H1 (cell line): ENCODE data around the gene PLPP4. TPM values are rescaled to one million over a fixed set of nuclear protein-coding genes. Genes with fewer than 3 reads are reported as not detected.

Experiments
- CTCF ChIA-PET: fragments of 300-600 bp; sonication (Branson Sonifier 250); formaldehyde crosslinking; loops from one replicate; lab custom pipeline; 2021; ENCODE audit not compliant: partially characterized antibody; lab: Charles Lee
- POLR2A ChIA-PET: fragments of 300-600 bp; sonication (Branson Sonifier 250); formaldehyde crosslinking; loops from one replicate; lab custom pipeline; 2021; ENCODE audit warnings: inconsistent platforms; ENCODE audit not compliant: partially characterized antibody; lab: Charles Lee
- DNase-seq, 2 experiments: peaks; one replicate each; pipeline versions ENCODE4 v3.0.0 to v3.0.0-alpha.2; 2010 to 2022; ENCODE audit warnings: low spot score in 2 of 2, low read depth in 1 of 2, mixed read lengths in 1 of 2
- FAIRE-seq: peaks from 2 replicates; lab custom pipeline; 2011; peaks lifted over from hg19 to GRCh38; lab: Jason Lieb, UNC
- H2AFZ ChIP-seq: 2 replicates; pipeline ENCODE4 v1.8.1; 2012; ENCODE audit warnings: low read length, inconsistent platforms
- H2AK5ac ChIP-seq: 2 replicates; pipeline ENCODE4 v1.6.1; 2013; ENCODE audit warnings: low read depth, low read length
- H2BK120ac ChIP-seq: replicated peaks from 2 replicates; pipeline ENCODE3; 2013; ENCODE audit warnings: low read depth, low read length, inconsistent platforms
- H2BK12ac ChIP-seq: 2 replicates; pipeline ENCODE4 v1.6.1; 2013; ENCODE audit warnings: low read depth, low read length
- H2BK15ac ChIP-seq: 2 replicates; pipeline ENCODE4 v1.6.1; 2013; ENCODE audit warnings: low read length
- H2BK20ac ChIP-seq: 2 replicates; pipeline ENCODE4 v1.6.1; 2013; ENCODE audit warnings: low read length
- H2BK5ac ChIP-seq: 2 replicates; pipeline ENCODE4 v1.6.1; 2013; ENCODE audit warnings: low read depth, low read length
- H3K14ac ChIP-seq: 2 replicates; pipeline ENCODE4 v1.6.1; 2013; ENCODE audit warnings: inconsistent platforms; ENCODE audit not compliant: insufficient read length
- H3K18ac ChIP-seq: 2 replicates; pipeline ENCODE4 v1.6.1; 2013; ENCODE audit warnings: low read length; ENCODE audit errors: extremely low read depth
- H3K23ac ChIP-seq: 2 replicates; pipeline ENCODE4 v1.6.1; 2013; ENCODE audit warnings: inconsistent platforms; ENCODE audit not compliant: insufficient read length
- H3K23me2 ChIP-seq: 2 replicates; pipeline ENCODE4 v1.6.1; 2013; ENCODE audit warnings: low read depth, low read length
- H3K27ac ChIP-seq: 2 replicates; pipeline ENCODE4 v1.6.1; 2011; ENCODE audit warnings: low read depth, low read length, inconsistent platforms
- H3K27me3 ChIP-seq, 4 experiments: replicated peaks in 1 of 4; 1 replicate in 1 of 4; 2 replicates in 3 of 4; pipeline versions ENCODE4 v1.6.1 to v1.8.1; 2011 to 2013; ENCODE audit warnings: low read length in 3 of 4, mild to moderate bottlenecking in 3 of 4, inconsistent platforms in 2 of 4, mixed read lengths in 2 of 4, moderate library complexity in 1 of 4; ENCODE audit not compliant: control insufficient read depth in 3 of 4, insufficient read depth in 3 of 4; ENCODE audit errors: extremely low read depth in 1 of 4
- H3K36me3 ChIP-seq, 4 experiments: 2 replicates each; pipeline versions ENCODE4 v1.6.1 to v1.8.1; 2011 to 2013; ENCODE audit warnings: mild to moderate bottlenecking in 4 of 4, low read length in 3 of 4, moderate library complexity in 2 of 4, control low read depth in 1 of 4, inconsistent platforms in 1 of 4; ENCODE audit not compliant: insufficient read depth in 4 of 4, control insufficient read depth in 2 of 4
- H3K4ac ChIP-seq: replicated peaks from 2 replicates; pipeline ENCODE3; 2013; ENCODE audit warnings: low read length, low read depth, mixed read lengths, inconsistent platforms; ENCODE audit not compliant: insufficient read length
- H3K4me1 ChIP-seq, 4 experiments: replicated peaks in 1 of 4; 1 replicate in 1 of 4; 2 replicates in 3 of 4; pipeline versions ENCODE4 v1.6.1 to v1.8.1; 2011 to 2013; ENCODE audit warnings: low read length in 3 of 4, inconsistent platforms in 2 of 4, mixed read lengths in 1 of 4; ENCODE audit not compliant: insufficient read depth in 4 of 4, control insufficient read depth in 3 of 4
- H3K4me2 ChIP-seq, 2 experiments: 2 replicates each; pipeline versions ENCODE4 v1.6.1 to v1.8.1; 2011 to 2013; ENCODE audit warnings: low read depth in 2 of 2, low read length in 2 of 2, control low read depth in 1 of 2, inconsistent platforms in 1 of 2, mild to moderate bottlenecking in 1 of 2; ENCODE audit not compliant: insufficient read depth in 1 of 2
- H3K4me3 ChIP-seq, 4 experiments: fragments of 200-600, 300-600 bp in 1 of 4; sonication (generic), shearing (Covaris generic), sonication (Bioruptor Twin) in 1 of 4; 2 replicates each; pipeline versions ENCODE4 v1.5.1 to v1.8.1; 2011 to 2016; ENCODE audit warnings: low read length in 4 of 4, low read depth in 3 of 4, control low read depth in 2 of 4, inconsistent platforms in 2 of 4, mild to moderate bottlenecking in 2 of 4, mixed read lengths in 1 of 4, moderate library complexity in 1 of 4; ENCODE audit not compliant: insufficient read depth in 2 of 4; ENCODE audit errors: extremely low read depth in 1 of 4
- H3K56ac ChIP-seq: replicated peaks from 2 replicates; pipeline ENCODE3; 2013; ENCODE audit warnings: low read depth, mild to moderate bottlenecking, mixed read lengths, low read length, inconsistent platforms; ENCODE audit not compliant: insufficient read length
- H3K79me1 ChIP-seq: 2 replicates; pipeline ENCODE4 v1.6.1; 2013; ENCODE audit warnings: low read depth, low read length, control low read depth
- H3K79me2 ChIP-seq, 2 experiments: 2 replicates each; pipeline versions ENCODE4 v1.6.1 to v1.8.1; 2012 to 2013; ENCODE audit warnings: low read length in 2 of 2, mild to moderate bottlenecking in 2 of 2, inconsistent platforms in 1 of 2; ENCODE audit not compliant: insufficient read depth in 2 of 2, control insufficient read depth in 1 of 2
- H3K9ac ChIP-seq, 4 experiments: replicated peaks in 1 of 4; 1 replicate in 1 of 4; 2 replicates in 3 of 4; pipeline versions ENCODE4 v1.6.1 to v1.8.1; 2011 to 2013; ENCODE audit warnings: low read depth in 3 of 4, low read length in 3 of 4, control low read depth in 2 of 4, mild to moderate bottlenecking in 2 of 4, moderate library complexity in 2 of 4, inconsistent platforms in 1 of 4; ENCODE audit errors: extremely low read depth in 1 of 4
- H3K9me3 ChIP-seq, 2 experiments: 2 replicates each; pipeline versions ENCODE4 v1.6.1 to v1.8.1; 2012 to 2013; ENCODE audit warnings: mild to moderate bottlenecking in 2 of 2, moderate library complexity in 2 of 2, control low read depth in 1 of 2, inconsistent platforms in 1 of 2, low read depth in 1 of 2, low read length in 1 of 2, mixed read lengths in 1 of 2; ENCODE audit not compliant: insufficient read depth in 2 of 2
- H4K20me1 ChIP-seq, 2 experiments: replicated peaks in 1 of 2; 2 replicates each; pipeline versions ENCODE3 to v1.8.1; 2011 to 2013; ENCODE audit warnings: inconsistent platforms in 2 of 2, low read length in 2 of 2, mild to moderate bottlenecking in 1 of 2; ENCODE audit not compliant: insufficient read depth in 2 of 2, control insufficient read depth in 1 of 2
- H4K5ac ChIP-seq: 2 replicates; pipeline ENCODE4 v1.6.1; 2013; ENCODE audit warnings: low read length, low read depth, mixed read lengths, inconsistent platforms; ENCODE audit not compliant: insufficient read length
- H4K8ac ChIP-seq: 2 replicates; pipeline ENCODE4 v1.8.0; 2013; ENCODE audit warnings: mild to moderate bottlenecking, moderate library complexity, low read length, inconsistent platforms; ENCODE audit not compliant: insufficient read depth; ENCODE audit errors: extremely low read depth
- H4K91ac ChIP-seq: replicated peaks from 2 replicates; pipeline ENCODE3; 2013; ENCODE audit warnings: low read length, mixed read lengths, inconsistent platforms; ENCODE audit not compliant: insufficient read length
- CBX8 ChIP-seq: fragments of 300-800, 300-1000 bp; sonication (generic); IDR thresholded peaks from 2 replicates; pipeline ENCODE4 v1.7.1; 2016; ENCODE audit warnings: low read depth, low read length, borderline replicate concordance
- CHD2 ChIP-seq: IDR thresholded peaks from 2 replicates; pipeline ENCODE4 v1.6.1; 2012; ENCODE audit warnings: low read length, improper control_type of control experiment
- EGR1 ChIP-seq: IDR thresholded peaks from 2 replicates; pipeline ENCODE4 v1.6.1; 2011; ENCODE audit warnings: low read depth, low read length, borderline replicate concordance
- KDM4A ChIP-seq: IDR thresholded peaks from one replicate; pipeline ENCODE4 v1.7.1; 2012; ENCODE audit warnings: low read depth, mild to moderate bottlenecking, moderate library complexity, low read length, inconsistent platforms; ENCODE audit not compliant: severe bottlenecking
- NRF1 ChIP-seq: IDR thresholded peaks from 2 replicates; pipeline ENCODE4 v1.6.1; 2011; ENCODE audit warnings: mild to moderate bottlenecking, low read depth, low read length, improper control_type of control experiment
- RBBP5 ChIP-seq: IDR thresholded peaks from 2 replicates; pipeline ENCODE4 v1.7.1; 2012; ENCODE audit warnings: low read depth, mild to moderate bottlenecking, inconsistent platforms, low read length, moderate library complexity, borderline replicate concordance
- RFX5 ChIP-seq: IDR thresholded peaks from 2 replicates; pipeline ENCODE4 v1.6.1; 2011; ENCODE audit warnings: low read depth, low read length, improper control_type of control experiment, borderline replicate concordance
- SP1 ChIP-seq: IDR thresholded peaks from 2 replicates; pipeline ENCODE4 v1.6.1; 2011; ENCODE audit warnings: low read depth, low read length
- SP4 ChIP-seq: IDR thresholded peaks from 2 replicates; pipeline ENCODE4 v1.6.1; 2012; ENCODE audit warnings: low read length, inconsistent platforms
- TCF12 ChIP-seq: IDR thresholded peaks from 2 replicates; pipeline ENCODE4 v1.6.1; 2011; ENCODE audit warnings: low read depth, mild to moderate bottlenecking, low read length
- WGBS, 2 experiments: shearing (Covaris generic) in 1 of 2; methylation state at CpG; one replicate each; pipeline versions ENCODE4 v1.1.6 to v1.1.7; 2013 to 2015; ENCODE audit warnings: low lambda C conversion rate in 2 of 2, mixed read lengths in 2 of 2, inconsistent platforms in 1 of 2, low coverage in 1 of 2, missing lambda C conversion rate in 1 of 2; ENCODE audit not compliant: insufficient replicate concordance in 2 of 2, insufficient coverage in 1 of 2, insufficient read length in 1 of 2; ENCODE audit errors: extremely low coverage in 1 of 2, missing lambda C conversion rate in 1 of 2; 5-methylcytosine and 5-hydroxymethylcytosine counted together
- polyA plus RNA-seq, 7 experiments: library from polyadenylated mRNA; depleted of rRNA in 3 of 7; stranded (reverse) in 5 of 7; unstranded in 2 of 7; fragments of >200 nt in 5 of 7; fragments of 200-250 nt in 2 of 7; gene quantifications; 1 replicate in 5 of 7; 2 replicates in 1 of 7; 4 replicates in 1 of 7; pipeline versions ENCODE4 v1.2.1 to v1.2.3, GENCODE V29; 2011 to 2013; ENCODE audit warnings: missing spikeins in 2 of 7, mixed read lengths in 2 of 7
- total RNA-seq: library from RNA; stranded (reverse); fragmentation: NEBNext Ultra II Directional; extraction: Animal tissue kit (Norgen Biotek cat#: 25700); gene quantifications from 2 replicates; pipeline ENCODE4 v1.2.1, GENCODE V29; 2021

Gene PLPP4
- total and polyA plus RNA-seq, 2 of the 8 experiments (the other 6 are each of a cell fraction or from before 2014, with no cell fraction given), result 0.30 TPM; not detected in 1

- H3K79me2 ChIP-seq, result no peaks in the 10 kb centered on the region
- H3K36me3 ChIP-seq, result peaks cover 0 to 2% (median 0%) of the 10 kb centered on the region in 4 experiments; a peak in 1 of 8 replicates
- H2BK12ac ChIP-seq, result no peak overlapping the region
- peaks cover 15 to 42% (median 36%) of the 10 kb centered on the region in 4 experiments for H3K27me3 ChIP-seq
- peaks cover 8% of the 10 kb centered on the region; the same call in 1 of the 2 replicates for H3K23me2 ChIP-seq
- no peak overlapping the region for H4K8ac ChIP-seq
- H3K4me1 ChIP-seq, result peaks cover 0 to 8% (median 3%) of the 10 kb centered on the region in 4 experiments; a peak in 6 of 7 replicates
- H3K4me3 ChIP-seq, result no peak overlapping the region
- no peak overlapping the region for H3K27ac ChIP-seq
- POLR2A ChIA-PET, result no interaction called here
- H3K79me1 ChIP-seq, result no peaks in the 10 kb centered on the region
- H2BK120ac ChIP-seq, result no peak overlapping the region
- H2BK20ac ChIP-seq, result no peak overlapping the region
- H3K23ac ChIP-seq, result no peak overlapping the region
- no peaks in the 10 kb centered on the region for H4K20me1 ChIP-seq
- DNase-seq (no peak), FAIRE-seq (no peak)
- CTCF ChIA-PET, result interaction anchor here (0.5 to 1.2 kb wide), 2 partner anchors 13 to 139 kb away, joined by 3 read pairs; no protein-coding TSS in a partner anchor
- no peak overlapping the region for H2BK5ac ChIP-seq
- H4K91ac ChIP-seq, result no peak overlapping the region
- H3K9me3 ChIP-seq, result no peaks in the 10 kb centered on the region
- no peak overlapping the region; a peak in 1 of 4 replicates for H3K4me2 ChIP-seq
- no peak overlapping the region for H2AFZ ChIP-seq
- TF ChIP-seq RFX5 (no peak), CHD2 (no peak), CBX8 (no peak), EGR1 (no peak), KDM4A (no peak), SP4 (no peak), NRF1 (no peak), TCF12 (no peak), SP1 (no peak), RBBP5 (no peak)
- H4K5ac ChIP-seq, result no peak overlapping the region
- H3K9ac ChIP-seq, result no peak overlapping the region
- no peak overlapping the region for H3K18ac ChIP-seq
- H2AK5ac ChIP-seq, result no peak overlapping the region
- no peak overlapping the region for H3K56ac ChIP-seq
- H3K4ac ChIP-seq, result no peak overlapping the region
- no peak overlapping the region for H3K14ac ChIP-seq
- no peak overlapping the region for H2BK15ac ChIP-seq
- 90% methylated on average over 4 of the region's 4 CpGs; no CpG with 5 or more reads in 1 of the 2 experiments for WGBS, 2 experiments
These were observed 1.4 kb downstream of the PLPP4 start for GRCh38 chr10:120458432-120458831.
